Measurements from ENCODE around the gene TNFSF15.

The TNFSF15 gene

DNA sequence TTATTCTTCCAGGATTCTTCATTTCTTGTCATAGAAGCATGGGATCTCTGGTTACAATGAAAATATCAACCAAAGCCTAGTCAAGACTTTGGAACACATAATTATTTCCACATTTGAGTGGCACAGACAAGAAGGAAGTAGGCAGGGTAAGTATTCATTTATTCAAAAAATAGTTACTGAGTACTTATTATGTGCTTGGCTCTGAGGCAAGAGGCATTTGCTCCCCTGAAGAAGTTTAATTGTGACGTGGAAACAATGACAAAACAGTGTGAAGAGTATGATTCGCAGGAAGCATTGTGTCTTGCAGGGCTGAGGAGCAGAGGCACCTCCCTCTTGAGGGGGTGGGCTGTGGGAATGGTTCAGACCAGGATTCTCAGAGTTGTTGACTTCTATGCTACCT lies 45.0 kb upstream of the TNFSF15 start:
- no peak overlapping the region for H3K4me3 ChIP-seq (ENCODE audit: low read depth, low read length)
- TF ChIP-seq, protein P1, sequence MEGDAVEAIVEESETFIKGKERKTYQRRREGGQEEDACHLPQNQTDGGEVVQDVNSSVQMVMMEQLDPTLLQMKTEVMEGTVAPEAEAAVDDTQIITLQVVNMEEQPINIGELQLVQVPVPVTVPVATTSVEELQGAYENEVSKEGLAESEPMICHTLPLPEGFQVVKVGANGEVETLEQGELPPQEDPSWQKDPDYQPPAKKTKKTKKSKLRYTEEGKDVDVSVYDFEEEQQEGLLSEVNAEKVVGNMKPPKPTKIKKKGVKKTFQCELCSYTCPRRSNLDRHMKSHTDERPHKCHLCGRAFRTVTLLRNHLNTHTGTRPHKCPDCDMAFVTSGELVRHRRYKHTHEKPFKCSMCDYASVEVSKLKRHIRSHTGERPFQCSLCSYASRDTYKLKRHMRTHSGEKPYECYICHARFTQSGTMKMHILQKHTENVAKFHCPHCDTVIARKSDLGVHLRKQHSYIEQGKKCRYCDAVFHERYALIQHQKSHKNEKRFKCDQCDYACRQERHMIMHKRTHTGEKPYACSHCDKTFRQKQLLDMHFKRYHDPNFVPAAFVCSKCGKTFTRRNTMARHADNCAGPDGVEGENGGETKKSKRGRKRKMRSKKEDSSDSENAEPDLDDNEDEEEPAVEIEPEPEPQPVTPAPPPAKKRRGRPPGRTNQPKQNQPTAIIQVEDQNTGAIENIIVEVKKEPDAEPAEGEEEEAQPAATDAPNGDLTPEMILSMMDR (IDR thresholded peaks at IDR 0.05; ENCODE audit: borderline replicate concordance, insufficient read depth, low read depth, low read length) = no peak

DNA sequence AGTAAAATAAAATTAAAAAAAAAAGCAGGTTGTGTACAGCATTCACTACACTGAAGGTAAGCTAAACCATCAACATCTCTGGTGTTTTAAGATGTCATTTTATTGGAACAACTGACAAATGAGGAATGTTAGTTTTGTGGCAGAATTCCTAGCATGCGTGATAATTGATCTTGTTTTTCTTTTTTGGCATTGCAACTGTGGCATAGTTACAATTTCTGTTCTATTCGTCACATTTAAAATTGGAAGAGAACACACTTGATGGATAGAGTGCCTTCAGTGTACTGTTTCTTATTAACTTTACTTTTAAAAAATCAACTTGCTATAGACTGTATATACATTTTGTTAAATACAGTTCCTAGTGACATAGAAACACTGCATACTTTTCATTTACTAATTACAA lies 43.6 kb upstream of the TNFSF15 start:
- TF ChIP-seq, protein P1 (IDR thresholded peaks at IDR 0.05; ENCODE audit: borderline replicate concordance, insufficient read depth, low read depth, low read length) = no peak
- no peak overlapping the region for H3K4me3 ChIP-seq (ENCODE audit: low read depth, low read length)

DNA sequence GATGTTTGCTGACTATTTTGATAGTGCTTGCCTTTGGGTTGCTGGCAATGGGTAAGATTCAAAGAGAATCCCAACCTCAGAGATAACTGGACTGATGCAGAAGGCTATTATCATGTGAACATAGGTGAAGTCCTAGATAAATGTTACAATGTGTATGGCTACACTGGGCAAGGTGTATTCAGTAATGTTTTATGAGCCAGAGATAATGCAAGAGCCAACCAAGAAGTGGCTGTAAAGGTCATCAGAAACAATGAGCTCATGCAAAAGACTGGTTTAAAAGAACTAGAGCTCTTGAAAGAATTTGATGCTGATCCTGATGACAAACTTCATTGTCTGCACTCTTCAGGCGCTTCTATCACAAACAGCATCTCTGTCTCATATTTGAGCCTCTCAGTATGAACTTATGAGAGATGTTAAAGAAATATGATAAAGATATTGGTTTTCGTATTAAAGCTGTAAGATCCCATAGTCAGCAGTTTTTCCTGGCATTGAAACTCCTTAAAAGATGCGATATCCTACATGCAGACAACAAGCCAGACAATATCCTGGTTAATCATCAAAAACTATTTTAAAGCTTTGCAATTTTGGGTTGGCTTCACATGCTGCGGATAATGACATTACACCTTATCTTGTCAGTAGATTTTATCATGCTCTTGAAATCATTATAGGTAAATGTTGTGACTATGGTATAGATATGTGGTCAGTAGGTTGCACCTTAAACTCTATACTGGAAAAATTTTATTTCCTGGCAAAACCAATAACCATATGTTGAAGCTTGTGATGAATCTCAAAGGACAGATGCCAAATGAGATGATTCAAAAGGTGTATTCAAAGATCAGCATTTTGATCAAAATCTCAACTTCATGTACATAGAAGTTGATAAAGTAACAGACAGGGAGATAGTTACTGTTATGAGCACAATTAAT lies 41.9 kb upstream of the TNFSF15 start:
- H3K4me3 ChIP-seq (ENCODE audit: low read depth, low read length) = no peak overlapping the region
- TF ChIP-seq, protein P1 (IDR thresholded peaks at IDR 0.05; ENCODE audit: borderline replicate concordance, insufficient read depth, low read depth, low read length) = no peak

DNA sequence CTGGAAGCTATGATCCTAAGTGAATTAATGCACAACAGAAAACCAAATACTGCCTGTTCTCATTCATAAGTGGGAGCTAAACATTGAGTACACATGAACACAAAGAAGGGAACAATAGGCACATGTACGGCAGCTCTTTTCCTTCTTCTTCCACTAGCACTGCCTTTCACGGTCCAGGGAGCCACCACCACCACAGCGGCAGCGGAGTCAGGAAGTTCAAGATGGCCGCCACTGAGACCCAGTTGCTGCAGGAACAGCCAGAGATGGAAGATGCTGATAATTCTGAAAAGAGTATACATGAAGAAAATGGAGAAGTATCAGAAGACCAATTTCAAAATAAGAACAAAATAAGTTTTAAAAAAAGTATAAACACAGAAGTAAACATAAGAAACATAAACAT lies 39.5 kb upstream of the TNFSF15 start:
- TF ChIP-seq, protein P1 (IDR thresholded peaks at IDR 0.05; ENCODE audit: borderline replicate concordance, insufficient read depth, low read depth, low read length) = no peak
- no peak overlapping the region for H3K4me3 ChIP-seq (ENCODE audit: low read depth, low read length)

DNA sequence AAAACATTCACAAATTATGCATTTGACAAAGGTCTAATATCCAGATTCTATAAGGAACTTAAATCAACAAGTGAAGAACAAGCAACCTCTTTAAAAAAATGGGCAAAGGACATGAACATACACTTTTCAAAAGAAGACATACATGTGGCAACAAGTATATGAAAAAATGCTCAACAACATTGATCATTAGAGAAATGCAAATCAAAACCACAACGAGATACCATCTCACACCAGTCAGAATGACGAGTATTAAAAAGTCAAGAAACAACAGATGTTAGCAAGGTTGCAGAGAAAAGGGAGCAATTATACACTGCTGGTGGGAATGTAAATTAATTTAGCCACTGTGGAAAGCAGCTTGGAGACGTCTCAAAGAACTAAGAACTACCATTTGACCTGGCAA lies 38.9 kb upstream of the TNFSF15 start:
- TF ChIP-seq, protein P1 (IDR thresholded peaks at IDR 0.05; ENCODE audit: borderline replicate concordance, insufficient read depth, low read depth, low read length) = no peak
- H3K4me3 ChIP-seq (ENCODE audit: low read depth, low read length) = no peak overlapping the region

DNA sequence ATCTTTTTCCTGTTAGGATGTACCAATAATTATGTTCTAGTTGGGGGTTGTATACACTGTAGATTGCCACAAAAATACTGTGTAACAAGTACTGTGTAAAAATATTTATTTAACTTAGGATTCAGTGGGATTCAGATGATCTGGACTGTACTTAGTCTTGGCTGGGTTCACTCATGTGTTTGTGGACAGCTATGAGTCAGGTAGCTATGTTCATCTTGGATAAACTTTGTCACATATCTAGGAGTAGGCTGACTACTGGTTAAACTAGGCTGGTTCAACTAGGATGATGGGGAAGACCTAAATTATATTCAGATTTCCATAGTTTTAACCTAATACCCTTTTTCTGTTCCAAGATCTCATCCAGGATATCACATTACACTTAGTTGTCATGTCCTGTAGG lies 32.1 kb upstream of the TNFSF15 start:
- TF ChIP-seq, protein P1 (IDR thresholded peaks at IDR 0.05; ENCODE audit: borderline replicate concordance, insufficient read depth, low read depth, low read length) = no peak
- no peak overlapping the region for H3K4me3 ChIP-seq (ENCODE audit: low read depth, low read length)

DNA sequence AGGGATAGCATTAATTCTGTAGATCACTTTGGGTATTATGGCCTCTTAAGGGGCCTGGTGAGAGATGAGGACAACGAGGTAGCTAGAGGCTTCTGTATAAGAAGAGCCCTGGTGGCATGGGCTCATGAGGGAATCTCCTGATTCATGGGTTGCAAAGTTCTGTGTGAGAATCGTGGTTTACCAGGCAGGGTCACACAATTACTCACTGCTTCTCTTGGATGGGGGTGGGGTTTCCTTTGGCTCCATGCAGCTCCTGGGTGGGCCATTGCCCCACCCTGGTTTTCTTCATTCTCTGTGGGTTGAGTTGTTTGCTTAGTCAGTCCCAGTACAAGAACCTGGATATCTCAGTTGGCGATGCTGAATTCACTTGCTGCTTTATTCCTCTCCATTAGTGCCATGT lies 30.9 kb upstream of the TNFSF15 start:
- TF ChIP-seq, protein P1 (IDR thresholded peaks at IDR 0.05; ENCODE audit: borderline replicate concordance, insufficient read depth, low read depth, low read length) = no peak
- no peak overlapping the region for H3K4me3 ChIP-seq (ENCODE audit: low read depth, low read length)

Measured in GM12875 (cell line).